DND-41 (cell line): Measurements from ENCODE around the gene LHX4.

Source experiments
- CTCF ChIP-seq: IDR thresholded peaks from 2 replicates; pipeline ENCODE4 v1.5.1; 2012; ENCODE audit warnings: borderline replicate concordance, low read length, moderate library complexity, mild to moderate bottlenecking; ENCODE audit not compliant: poor library complexity, severe bottlenecking; ENCODE audit errors: extremely low read depth
- EZH2 ChIP-seq: IDR thresholded peaks from 3 replicates; pipeline ENCODE4 v1.6.1; 2012; ENCODE audit warnings: borderline replicate concordance, low read depth, mild to moderate bottlenecking, moderate library complexity, low read length, inconsistent platforms; ENCODE audit not compliant: severe bottlenecking

DNA sequence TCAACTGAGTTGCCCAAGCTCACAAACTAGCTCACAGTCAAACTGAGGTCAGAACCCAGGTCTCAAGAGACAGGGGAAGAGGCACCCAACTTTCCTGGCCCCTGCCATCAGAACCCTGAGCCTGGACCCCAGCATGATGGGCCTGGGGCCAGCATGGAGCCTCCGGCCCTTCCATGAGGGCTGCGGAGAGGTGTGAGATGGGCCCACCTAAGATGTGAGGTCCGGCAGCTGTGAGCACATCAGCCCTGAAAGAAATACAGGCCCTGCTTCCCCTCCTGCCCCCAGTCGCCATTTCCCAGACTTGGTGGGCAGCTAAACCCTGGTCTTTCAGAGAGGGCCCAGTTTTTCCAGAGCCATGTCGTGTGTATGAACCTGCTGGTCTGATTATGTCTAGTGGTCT lies 44.8 kb upstream of the LHX4 start:
- TF ChIP-seq CTCF = no peak
- no peak for TF ChIP-seq EZH2
